ENCODE results near the gene POLR2B. TPM values are rescaled to one million over a fixed set of nuclear protein-coding genes. Genes with fewer than 3 reads are reported as not detected.

POLR2B gene
- total RNA-seq, 1 experiment from 2014 or later, result 129 TPM

- TF ChIP-seq CBX3 (IDR thresholded peaks at IDR 0.05; ENCODE audit: low read depth), result no peak
- no peak for TF ChIP-seq EGR1 (IDR thresholded peaks at IDR 0.05; ENCODE audit: low read depth)
These were observed 72.8 kb downstream of the POLR2B start (continued) for GRCh38 chr4:57051524-57051923.

- POLR2A ChIA-PET, result no interaction called here
- Histone ChIP-seq H3K4me3 (replicated peaks in 1 of 2; ENCODE audit: low read depth in 1 of 2, low read length in 2 of 2) (no peak overlapping the region), H3K4me1 (ENCODE audit: control insufficient read depth in 1 of 2, insufficient read depth in 2 of 2, low read length in 2 of 2) (no peaks in the 10 kb centered on the region), H3K27ac (ENCODE audit: low read depth, low read length) (no peak overlapping the region), H3K9me3 (ENCODE audit: control insufficient read depth in 1 of 2, insufficient read depth in 1 of 2, low read depth in 1 of 2, low read length in 2 of 2) (no peaks in the 10 kb centered on the region), H3K27me3 (ENCODE audit: insufficient read depth, low read length) (peaks cover 44% of the 10 kb centered on the region), H3K9me2 (ENCODE audit: insufficient read depth) (no peaks in the 10 kb centered on the region), H4K20me1 (ENCODE audit: insufficient read depth) (no peaks in the 10 kb centered on the region), H3K4me2 (ENCODE audit: low read length) (no peak overlapping the region), H3K9ac (ENCODE audit: low read length) (no peak overlapping the region), H3K36me3 (ENCODE audit: control insufficient read depth in 1 of 2, insufficient read depth in 2 of 2, low read length in 2 of 2) (no peaks in the 10 kb centered on the region), H2AFZ (ENCODE audit: low read depth, low read length, poor library complexity, severe bottlenecking) (no peak overlapping the region), H3K79me2 (ENCODE audit: insufficient read depth, low read length) (no peaks in the 10 kb centered on the region)
- TF ChIP-seq CBX3 (IDR thresholded peaks at IDR 0.05; ENCODE audit: low read depth) (no peak), EZH2 (IDR thresholded peaks at IDR 0.05) (no peak)
- intact Hi-C loops (cut with micrococcal nuclease), result no loop called here
- ATAC-seq, result no peak
- RAD21 ChIA-PET (ENCODE audit: low non-redundant PET in 1 of 2, low total read pairs in 2 of 2, uncharacterized antibody in 2 of 2, unreplicated experiment in 2 of 2), result no interaction called here
- CTCF ChIA-PET, result no interaction called here
- BruUV-seq (replicated peaks), result no TSS peak
- no peak for DNase-seq (ENCODE audit: low read depth, low spot score)
These were observed 74.8 kb downstream of the POLR2B start for GRCh38 chr4:57053508-57053907.

GRCh38 chr4:57055886-57056285 lies 77.2 kb downstream of the POLR2B start:
- no peak overlapping the region for H3K9ac ChIP-seq (ENCODE audit: low read length)
- H3K79me2 ChIP-seq (ENCODE audit: insufficient read depth, low read length), result no peaks in the 10 kb centered on the region
- H3K9me3 ChIP-seq (ENCODE audit: control insufficient read depth in 1 of 2, insufficient read depth in 1 of 2, low read depth in 1 of 2, low read length in 2 of 2), result no peaks in the 10 kb centered on the region
- H3K4me2 ChIP-seq (ENCODE audit: low read length), result no peak overlapping the region
- H2AFZ ChIP-seq (ENCODE audit: low read depth, low read length, poor library complexity, severe bottlenecking), result no peak overlapping the region
- TF ChIP-seq MAX (IDR thresholded peaks at IDR 0.05) (no peak), ZBTB33 (IDR thresholded peaks at IDR 0.05; ENCODE audit: extremely low read depth, insufficient replicate concordance, low read length) (no peak), JUND (IDR thresholded peaks at IDR 0.05) (no peak), EZH2phosphoT487 (IDR thresholded peaks at IDR 0.05; ENCODE audit: borderline replicate concordance) (no peak), TCF7L2 (IDR thresholded peaks at IDR 0.05; ENCODE audit: borderline replicate concordance, extremely low read depth, insufficient read depth, insufficient read length) (no peak)
- H4K20me1 ChIP-seq (ENCODE audit: insufficient read depth), result no peaks in the 10 kb centered on the region
- H3K36me3 ChIP-seq (ENCODE audit: control insufficient read depth in 1 of 2, insufficient read depth in 2 of 2, low read length in 2 of 2), result no peaks in the 10 kb centered on the region
- ChIA-PET RAD21 (ENCODE audit: low non-redundant PET in 1 of 2, low total read pairs in 2 of 2, uncharacterized antibody in 2 of 2, unreplicated experiment in 2 of 2) (no interaction called here), CTCF (no interaction called here), POLR2A (no interaction called here)
- H3K4me3 ChIP-seq (replicated peaks in 1 of 2; ENCODE audit: low read depth in 1 of 2, low read length in 2 of 2), result no peak overlapping the region
- H3K27ac ChIP-seq (ENCODE audit: low read depth, low read length), result no peak overlapping the region
- no TSS peak for BruUV-seq (replicated peaks)
- H3K27me3 ChIP-seq (ENCODE audit: insufficient read depth, low read length), result peaks cover 30% of the 10 kb centered on the region
- no peak for DNase-seq (ENCODE audit: low read depth, low spot score)
- intact Hi-C loops (cut with micrococcal nuclease), result loop anchor here (5.0 kb wide), 1 partner anchor 76 kb away; no protein-coding TSS in a partner anchor
- no peaks in the 10 kb centered on the region for H3K4me1 ChIP-seq (ENCODE audit: control insufficient read depth in 1 of 2, insufficient read depth in 2 of 2, low read length in 2 of 2)
- no peaks in the 10 kb centered on the region for H3K9me2 ChIP-seq (ENCODE audit: insufficient read depth)
- no peak for ATAC-seq
